Measurements from ENCODE around the gene GLI3. TPM values are rescaled to one million over a fixed set of nuclear protein-coding genes. Genes with fewer than 3 reads are reported as not detected.

Gene GLI3
- total and polyA plus RNA-seq, 2 of the 8 experiments (the other 6 are each of a cell fraction or from before 2014, with no cell fraction given): 8.0 to 31.1 TPM

DNA sequence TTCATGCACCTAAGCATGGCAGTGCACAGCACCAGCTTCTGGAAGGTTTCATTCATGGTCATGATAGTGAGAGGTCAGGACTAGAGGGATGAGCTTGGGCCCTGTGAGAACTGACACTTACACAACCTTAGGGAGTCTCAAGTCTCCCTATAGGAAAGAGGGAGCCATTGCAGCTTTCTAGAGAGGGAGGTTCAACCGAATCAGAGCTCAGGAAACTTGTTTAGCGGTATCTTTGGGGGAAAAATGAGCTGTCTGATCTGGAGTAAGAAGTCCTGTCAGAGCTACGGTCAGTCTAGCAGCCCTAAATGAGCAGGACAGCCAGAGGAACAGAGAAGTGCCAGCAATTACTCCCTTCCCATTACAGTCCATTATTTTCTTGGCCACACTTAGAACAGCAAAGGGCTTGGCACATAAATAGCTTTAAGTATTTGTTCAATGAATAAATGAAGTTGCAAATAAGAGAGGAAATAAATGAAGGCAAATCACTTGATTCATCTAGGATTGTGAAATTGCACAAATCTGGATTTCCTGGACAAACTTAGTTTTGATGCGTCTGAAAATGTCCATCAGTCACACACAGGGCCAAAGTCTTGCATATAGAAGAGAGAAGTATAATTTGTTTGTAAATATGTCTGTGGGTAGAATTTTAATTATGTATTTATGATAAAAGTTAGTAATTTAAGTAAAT lies 262.0 kb downstream of the GLI3 start (continued):
- no peak for TF ChIP-seq RAD21 (IDR thresholded peaks at IDR 0.05 in 1 of 2, conservative IDR thresholded peaks at IDR 0.05 in 1 of 2; ENCODE audit: low read depth in 2 of 2, low read length in 2 of 2)
- TF ChIP-seq, protein P1, sequence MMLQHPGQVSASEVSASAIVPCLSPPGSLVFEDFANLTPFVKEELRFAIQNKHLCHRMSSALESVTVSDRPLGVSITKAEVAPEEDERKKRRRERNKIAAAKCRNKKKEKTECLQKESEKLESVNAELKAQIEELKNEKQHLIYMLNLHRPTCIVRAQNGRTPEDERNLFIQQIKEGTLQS (IDR thresholded peaks at IDR 0.05; ENCODE audit: insufficient read depth, low read depth, low read length): no peak
